K562 (cell line): ENCODE data around the gene TRAPPC4. TPM values are rescaled to one million over a fixed set of nuclear protein-coding genes. Genes with fewer than 3 reads are reported as not detected.
A peak's percentile ranks its signal among the peaks of the same experiment; 100 is the strongest.

Experiments
- ATAC-seq: fragments of 200-7000 bp; cut with Tn5 transposase; 3 replicates; pipeline ENCODE4 v1.9.1; 2020; ENCODE audit warnings: moderate library complexity
- BruUV-seq: library from RNA; stranded (reverse); fragments of 400-500 nt; replicated peaks from 2 replicates; lab custom pipeline; 2021; lab: Mats Ljungman, UMichigan
- CTCF ChIA-PET: fragments of 300-600 bp; formaldehyde crosslinking; extraction: SDS; loops from one replicate; lab custom pipeline; 2021; ENCODE audit warnings: low intra/inter-chr PET ratio; lab: Yijun Ruan, JAX
- POLR2A ChIA-PET: fragments of 300-600, 350-650 bp; sonication (Branson Sonifier 250); formaldehyde crosslinking; extraction: SDS; loops from one replicate; lab custom pipeline; 2021; ENCODE audit warnings: antibody characterized with exemption, inconsistent platforms; lab: Yijun Ruan, JAX
- DNase-seq, 4 experiments: peaks; one replicate each; pipeline versions ENCODE4 v3.0.0 to v3.0.0-alpha.2; 2011 to 2018; ENCODE audit warnings: low spot score in 3 of 4, mixed read lengths in 3 of 4; ENCODE audit errors: extremely low read depth in 1 of 4
- FAIRE-seq: peaks from 2 replicates; lab custom pipeline; 2011; peaks lifted over from hg19 to GRCh38; lab: Jason Lieb, UNC
- H2AFZ ChIP-seq: 2 replicates; pipeline ENCODE4 v1.6.0; 2011; ENCODE audit warnings: low read depth, low read length, control low read depth, inconsistent platforms
- H3K27ac ChIP-seq: fragments of 200-600 bp; 3 replicates; pipeline ENCODE4 v1.8.0; 2011; ENCODE audit warnings: low read depth, mild to moderate bottlenecking, control low read depth, inconsistent platforms, low read length, moderate library complexity, mixed read lengths; ENCODE audit errors: extremely low read depth
- H3K27me3 ChIP-seq, 2 experiments: fragments of 300-600 bp in 1 of 2; 2 replicates in 1 of 2; 3 replicates in 1 of 2; pipeline versions ENCODE4 v1.6.0 to v1.8.0; 2011; ENCODE audit warnings: inconsistent platforms in 2 of 2, low read length in 2 of 2, mild to moderate bottlenecking in 1 of 2, mixed read lengths in 1 of 2, moderate library complexity in 1 of 2; ENCODE audit not compliant: control insufficient read depth in 2 of 2, insufficient read depth in 2 of 2
- H3K36me3 ChIP-seq: fragments of 300-600 bp; 3 replicates; pipeline ENCODE4 v1.8.0; 2011; ENCODE audit warnings: mild to moderate bottlenecking, low read length, inconsistent platforms; ENCODE audit not compliant: control insufficient read depth, insufficient read depth
- H3K4me1 ChIP-seq, 2 experiments: fragments of 200-600 bp in 1 of 2; replicated peaks in 1 of 2; 2 replicates in 1 of 2; 3 replicates in 1 of 2; pipeline versions ENCODE4 v1.5.1 to v1.8.0; 2011; ENCODE audit warnings: inconsistent platforms in 2 of 2, low read length in 2 of 2, mild to moderate bottlenecking in 1 of 2, mixed read lengths in 1 of 2, moderate library complexity in 1 of 2; ENCODE audit not compliant: control insufficient read depth in 2 of 2, insufficient read depth in 2 of 2
- H3K4me2 ChIP-seq: 2 replicates; pipeline ENCODE4 v1.6.1; 2011; ENCODE audit warnings: low read length, control low read depth, inconsistent platforms, mixed read lengths; ENCODE audit not compliant: insufficient read depth
- H3K4me3 ChIP-seq: fragments of 200-600 bp; sonication (generic), shearing (Covaris generic); 2 replicates; pipeline ENCODE4 v1.5.1; 2016; ENCODE audit warnings: control low read depth, inconsistent platforms
- H3K79me2 ChIP-seq: fragments of 200-600 bp; 3 replicates; pipeline ENCODE4 v1.8.0; 2011; ENCODE audit warnings: low read length, inconsistent platforms; ENCODE audit not compliant: control insufficient read depth, insufficient read depth
- H3K9ac ChIP-seq, 2 experiments: 2 replicates each; pipeline versions ENCODE4 v1.6.0 to v1.6.1; 2011; ENCODE audit warnings: low read depth in 2 of 2, low read length in 2 of 2, control low read depth in 1 of 2, inconsistent platforms in 1 of 2, mild to moderate bottlenecking in 1 of 2, mixed read lengths in 1 of 2; ENCODE audit not compliant: insufficient read depth in 1 of 2
- H3K9me1 ChIP-seq: one replicate; pipeline ENCODE4 v1.6.0; 2011; ENCODE audit warnings: inconsistent platforms, mild to moderate bottlenecking, low read length, moderate library complexity; ENCODE audit not compliant: control insufficient read depth, insufficient read depth
- H3K9me3 ChIP-seq: replicated peaks from 2 replicates; pipeline ENCODE4 v1.5.1; 2011; ENCODE audit warnings: low read depth, low read length, inconsistent platforms; ENCODE audit not compliant: control insufficient read depth, insufficient read depth
- H4K20me1 ChIP-seq: replicated peaks from 2 replicates; pipeline ENCODE4 v1.6.1; 2011; ENCODE audit warnings: low read length, inconsistent platforms, mixed read lengths; ENCODE audit not compliant: control insufficient read depth, insufficient read depth
- ADNP ChIP-seq: fragments of 200-800 bp; sonication (Bioruptor generic); IDR thresholded peaks from 2 replicates; pipeline ENCODE4 v1.6.1; 2016; ENCODE audit warnings: missing genetic modification characterization, missing compliant biosample characterization
- BDP1 ChIP-seq: IDR thresholded peaks from 3 replicates; pipeline ENCODE4 v1.6.1; 2011; ENCODE audit not compliant: insufficient read length, insufficient read depth
- ETV1 ChIP-seq: fragments of 450-650 bp; conservative IDR thresholded peaks from 2 replicates; pipeline ENCODE4 v1.6.1; 2016; ENCODE audit warnings: missing genetic modification characterization, control low read depth, low read depth, missing compliant biosample characterization
- POU5F1 ChIP-seq: fragments of 150-350 bp; IDR thresholded peaks from 2 replicates; pipeline ENCODE4 v1.6.1; 2014; ENCODE audit warnings: borderline replicate concordance, low read length, low read depth, mild to moderate bottlenecking; ENCODE audit not compliant: partially characterized antibody
- TARDBP ChIP-seq: fragments of 450-650 bp; IDR thresholded peaks from 2 replicates; pipeline ENCODE4 v1.6.1; 2016
- TBL1XR1 ChIP-seq, 2 experiments: IDR thresholded peaks; 2 replicates each; pipeline ENCODE4 v1.6.1; 2012; ENCODE audit warnings: improper control_type of control experiment in 2 of 2, low read length in 2 of 2, mild to moderate bottlenecking in 1 of 2
- TBP ChIP-seq: optimal IDR thresholded peaks from 2 replicates; pipeline ENCODE3; 2011; ENCODE audit warnings: low read depth, low read length, improper control_type of control experiment
- TCF3 ChIP-seq: sonication (generic); formaldehyde crosslinking; IDR thresholded peaks from 2 replicates; pipeline ENCODE4 v1.4.0; 2020; ENCODE audit warnings: mild to moderate bottlenecking, missing genetic modification reagents
- ZNF282 ChIP-seq: sonication (generic); formaldehyde crosslinking; IDR thresholded peaks from 2 replicates; pipeline ENCODE4 v1.8.1; 2023; ENCODE audit warnings: missing genetic modification reagents
- ZNF445 ChIP-seq: fragments of 250-450 bp; sonication (Bioruptor Pico); IDR thresholded peaks from 2 replicates; pipeline ENCODE4 v1.4.0; 2020; ENCODE audit warnings: low read depth, mild to moderate bottlenecking, moderate library complexity
- WGBS: fragments of 100-300 bp; shearing (Covaris generic); methylation state at CpG from one replicate; pipeline ENCODE4 v1.1.6; 2016; ENCODE audit warnings: low coverage, mixed read lengths; ENCODE audit not compliant: insufficient coverage; ENCODE audit errors: missing lambda C conversion rate; 5-methylcytosine and 5-hydroxymethylcytosine counted together
- in situ Hi-C: fragments of 300-500 bp; cut with MboI; formaldehyde crosslinking; loops from 4 replicates; pipeline ENCODE4 v1.15.0; 2018; ENCODE audit warnings: inconsistent platforms, mixed read lengths
- intact Hi-C: fragments of 100-400 bp; cut with micrococcal nuclease; formaldehyde crosslinking; loops from 2 replicates; pipeline ENCODE4 v1.14.2; 2022
- polyA plus RNA-seq, 8 experiments: library from polyadenylated mRNA; depleted of rRNA in 4 of 8; stranded (reverse) in 5 of 8; unstranded in 3 of 8; fragments of >200 nt; fragmentation: Nextera tagmentation in 2 of 8; fragmentation: Illumina TruSeq in 1 of 8; extraction: Ambion mirVana in 2 of 8; extraction: Trizol in 1 of 8; gene quantifications; 2 replicates each; pipeline versions ENCODE4 v1.2.1 to v1.2.3, GENCODE V29; 2011 to 2014; ENCODE audit warnings: inconsistent platforms in 1 of 8, missing spikeins in 1 of 8
- total RNA-seq, 7 experiments: library from RNA; depleted of rRNA in 6 of 7; stranded (reverse); fragments of >200 nt in 6 of 7; fragmentation: Illumina TruSeq in 2 of 7; extraction: Trizol in 2 of 7; gene quantifications; 2 replicates each; pipeline versions ENCODE4 v1.2.1 to v1.2.3, GENCODE V29; 2011 to 2021; ENCODE audit warnings: low replicate concordance in 1 of 7
- TF ChIP-seq, protein P1 (sequence below): sonication (generic); formaldehyde crosslinking; IDR thresholded peaks from 2 replicates; pipeline ENCODE4 v1.8.0; 2022; ENCODE audit warnings: missing genetic modification reagents, mild to moderate bottlenecking, borderline replicate concordance
- TF ChIP-seq, protein P2 (sequence below): fragments of 250-450 bp; sonication (Bioruptor Pico); IDR thresholded peaks from 2 replicates; pipeline ENCODE4 v1.6.1; 2021; ENCODE audit warnings: mild to moderate bottlenecking
- TF ChIP-seq, protein P3 (sequence below): fragments of 250-450 bp; sonication (Bioruptor Pico); IDR thresholded peaks from 2 replicates; pipeline ENCODE4 v1.9.0; 2021; ENCODE audit warnings: mild to moderate bottlenecking
- TF ChIP-seq, protein P4 (sequence below): fragments of 200-800 bp; sonication (Bioruptor generic); IDR thresholded peaks from 2 replicates; pipeline ENCODE4 v1.6.1; 2017; ENCODE audit warnings: missing genetic modification characterization, missing compliant biosample characterization

TRAPPC4 gene
- total and polyA plus RNA-seq, 9 of the 15 experiments (the other 6 are each of a cell fraction or from before 2014, with no cell fraction given), result 121 to 524 (median 142) TPM

DNA sequence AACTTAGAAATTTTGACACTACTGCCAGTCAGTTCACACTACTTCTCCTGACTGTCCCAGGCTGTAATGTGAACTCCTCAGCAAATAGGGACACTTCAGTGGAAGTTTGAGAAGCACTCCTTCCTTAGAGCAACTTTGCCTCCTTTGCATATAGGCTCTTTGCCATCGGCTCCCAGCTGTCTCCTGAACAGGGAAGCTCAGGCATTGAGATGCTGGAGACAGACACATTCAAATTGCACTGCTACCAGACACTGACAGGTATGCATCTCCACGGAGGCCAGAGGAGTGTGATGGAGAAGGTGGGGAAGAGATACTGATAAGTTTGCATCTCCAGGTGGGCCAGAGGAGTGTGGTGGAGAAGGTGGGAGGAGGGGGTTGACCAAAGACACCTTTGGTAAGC is 1.4 kb downstream of the TRAPPC4 start:
- Histone ChIP-seq H4K20me1 (0 out of 2 replicates have a peak, but pooled peaks cover 14% of the 10 kb centered on the region), H3K4me1 (peaks cover 24 to 26% of the 10 kb centered on the region in 2 experiments), H3K4me3 (peak overlapping the region; percentile 99; the same call in 1 of the 2 replicates), H3K9me3 (no peaks in the 10 kb centered on the region), H3K9ac (peak overlapping the region; percentile 83 to 100; a peak in 2 of 4 replicates), H3K27ac (no peak overlapping the region; the same call in 2 of the 3 replicates), H3K27me3 (no peaks in the 10 kb centered on the region), H2AFZ (no peak overlapping the region), H3K79me2 (peaks cover 76% of the 10 kb centered on the region), H3K4me2 (peak overlapping the region; percentile 98), H3K9me1 (no peaks in the 10 kb centered on the region), H3K36me3 (peaks cover 82% of the 10 kb centered on the region)
- FAIRE-seq (no peak), DNase-seq (peak in 2 of 4 experiments; percentile 5 to 6), ATAC-seq (no peak)
- no TSS peak for BruUV-seq
- TF ChIP-seq, protein P1, sequence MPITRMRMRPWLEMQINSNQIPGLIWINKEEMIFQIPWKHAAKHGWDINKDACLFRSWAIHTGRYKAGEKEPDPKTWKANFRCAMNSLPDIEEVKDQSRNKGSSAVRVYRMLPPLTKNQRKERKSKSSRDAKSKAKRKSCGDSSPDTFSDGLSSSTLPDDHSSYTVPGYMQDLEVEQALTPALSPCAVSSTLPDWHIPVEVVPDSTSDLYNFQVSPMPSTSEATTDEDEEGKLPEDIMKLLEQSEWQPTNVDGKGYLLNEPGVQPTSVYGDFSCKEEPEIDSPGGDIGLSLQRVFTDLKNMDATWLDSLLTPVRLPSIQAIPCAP (CRISPR knock-in tag), result no peak
- TF ChIP-seq, protein P2, sequence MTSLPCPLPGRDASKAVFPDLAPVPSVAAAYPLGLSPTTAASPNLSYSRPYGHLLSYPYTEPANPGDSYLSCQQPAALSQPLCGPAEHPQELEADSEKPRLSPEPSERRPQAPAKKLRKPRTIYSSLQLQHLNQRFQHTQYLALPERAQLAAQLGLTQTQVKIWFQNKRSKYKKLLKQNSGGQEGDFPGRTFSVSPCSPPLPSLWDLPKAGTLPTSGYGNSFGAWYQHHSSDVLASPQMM, result no peak
- TF ChIP-seq ZNF282 (CRISPR knock-in tag) (no peak), POU5F1 (no peak), TBL1XR1 (IDR thresholded peaks at IDR 0.05; ENCODE audit: low read length in 2 of 2) (no peak), ETV1 (no peak), TBP (no peak), ADNP (no peak), BDP1 (no peak), ZNF445 (CRISPR knock-in tag) (no peak), TCF3 (CRISPR knock-in tag) (no peak), TARDBP (no peak)
- TF ChIP-seq, protein P3, sequence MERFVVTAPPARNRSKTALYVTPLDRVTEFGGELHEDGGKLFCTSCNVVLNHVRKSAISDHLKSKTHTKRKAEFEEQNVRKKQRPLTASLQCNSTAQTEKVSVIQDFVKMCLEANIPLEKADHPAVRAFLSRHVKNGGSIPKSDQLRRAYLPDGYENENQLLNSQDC, result no peak
- TF ChIP-seq, protein P4, sequence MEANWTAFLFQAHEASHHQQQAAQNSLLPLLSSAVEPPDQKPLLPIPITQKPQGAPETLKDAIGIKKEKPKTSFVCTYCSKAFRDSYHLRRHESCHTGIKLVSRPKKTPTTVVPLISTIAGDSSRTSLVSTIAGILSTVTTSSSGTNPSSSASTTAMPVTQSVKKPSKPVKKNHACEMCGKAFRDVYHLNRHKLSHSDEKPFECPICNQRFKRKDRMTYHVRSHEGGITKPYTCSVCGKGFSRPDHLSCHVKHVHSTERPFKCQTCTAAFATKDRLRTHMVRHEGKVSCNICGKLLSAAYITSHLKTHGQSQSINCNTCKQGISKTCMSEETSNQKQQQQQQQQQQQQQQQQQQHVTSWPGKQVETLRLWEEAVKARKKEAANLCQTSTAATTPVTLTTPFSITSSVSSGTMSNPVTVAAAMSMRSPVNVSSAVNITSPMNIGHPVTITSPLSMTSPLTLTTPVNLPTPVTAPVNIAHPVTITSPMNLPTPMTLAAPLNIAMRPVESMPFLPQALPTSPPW (CRISPR knock-in tag), result no peak
- CTCF ChIA-PET, result no interaction called here
- in situ Hi-C loops, result no loop called here
- intact Hi-C loops, result loop anchor here (2.0 to 5.0 kb wide), 3 partner anchors 37 to 82 kb away; partner anchors contain the start of genes DPAGT1 and HYOU1
- 11% methylated on average over 2 of the region's 2 CpGs for WGBS
- POLR2A ChIA-PET, result interaction anchor here (0.7 to 1.0 kb wide), 2 partner anchors 13 to 35 kb away, joined by 4 read pairs; no protein-coding TSS in a partner anchor
